Measurements from ENCODE around the gene CACNB2. TPM values are rescaled to one million over a fixed set of nuclear protein-coding genes. Genes with fewer than 3 reads are reported as not detected.

CACNB2 gene
- total RNA-seq, 1 donor from 2014 or later: 13.1 TPM

DNA sequence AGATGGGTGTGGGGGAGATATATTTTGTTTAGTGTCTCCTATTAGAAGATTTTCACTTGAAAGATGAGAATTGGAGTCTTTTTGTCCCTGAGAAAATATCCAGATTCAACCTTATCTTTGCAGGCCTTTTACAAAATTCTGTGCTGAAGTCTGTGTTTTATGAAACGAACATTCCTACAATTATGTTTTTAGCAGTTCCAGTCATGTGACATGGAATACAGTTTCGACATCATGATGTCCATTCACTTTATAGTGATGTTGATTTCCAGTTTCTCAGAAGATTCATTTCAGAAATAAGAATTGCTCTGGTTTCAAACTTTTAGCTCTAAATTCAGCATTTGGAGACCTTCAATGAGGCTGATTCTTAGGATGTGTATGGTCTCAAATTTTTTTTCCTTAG lies 54.4 kb downstream of the CACNB2 start:
- H3K27ac Mint-ChIP-seq: no peak overlapping the region
- peaks cover 19% of the 10 kb centered on the region for H3K4me1 Mint-ChIP-seq
- H3K36me3 Mint-ChIP-seq: no peaks in the 10 kb centered on the region
- no peak for TF ChIP-seq CTCF (IDR thresholded peaks at IDR 0.05; ENCODE audit: unreplicated experiment)
- H3K4me3 Mint-ChIP-seq: no peak overlapping the region
- no peak for DNase-seq (ENCODE audit: low spot score in 2 of 2, unreplicated experiment in 2 of 2)
- H3K27me3 Mint-ChIP-seq (ENCODE audit: low read depth): peaks cover 4% of the 10 kb centered on the region
- no peaks in the 10 kb centered on the region for H3K9me3 Mint-ChIP-seq

DNA sequence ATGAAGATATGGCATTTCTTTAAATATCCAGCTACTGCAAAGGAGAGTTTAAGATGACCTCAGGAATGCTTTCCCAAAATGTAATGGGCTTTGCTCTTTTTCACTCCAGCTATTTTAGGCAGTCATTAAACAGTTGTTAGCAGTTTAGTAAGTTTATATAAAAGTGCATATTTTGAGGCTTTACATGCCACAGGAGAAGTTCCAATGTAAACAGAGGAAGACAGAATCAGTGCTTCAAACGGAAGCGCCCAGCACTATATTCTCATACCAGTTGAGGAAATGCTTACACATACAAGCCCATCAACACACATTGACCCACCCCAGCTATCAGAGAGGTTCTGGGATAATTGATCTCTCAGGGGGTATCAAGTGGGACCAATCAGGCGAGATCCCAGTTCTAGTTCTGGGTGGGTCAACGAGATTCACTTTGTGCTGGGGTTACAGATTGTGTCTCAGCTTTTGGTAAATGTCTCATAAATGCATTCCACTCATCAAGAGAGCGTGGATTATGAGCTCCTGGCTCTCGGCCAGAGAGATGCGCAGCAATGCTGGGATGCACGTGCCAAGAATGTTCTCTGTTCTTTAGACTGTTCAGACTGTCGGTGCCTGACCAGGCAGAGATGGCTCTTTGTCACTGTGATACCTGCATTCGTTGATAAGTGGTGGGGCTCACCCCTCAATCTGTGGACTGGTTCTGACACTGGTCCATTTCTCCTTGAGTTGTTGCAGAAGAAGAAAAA lies 55.0 kb downstream of the CACNB2 start:
- no peaks in the 10 kb centered on the region for H3K9me3 Mint-ChIP-seq
- peaks cover 4% of the 10 kb centered on the region for H3K27me3 Mint-ChIP-seq (ENCODE audit: low read depth)
- no peaks in the 10 kb centered on the region for H3K36me3 Mint-ChIP-seq
- DNase-seq (ENCODE audit: low spot score in 2 of 2, unreplicated experiment in 2 of 2): no peak
- H3K4me3 Mint-ChIP-seq: no peak overlapping the region
- peak overlapping the region; percentile 14 for H3K27ac Mint-ChIP-seq
- H3K4me1 Mint-ChIP-seq: peaks cover 19% of the 10 kb centered on the region
- TF ChIP-seq CTCF (IDR thresholded peaks at IDR 0.05; ENCODE audit: unreplicated experiment): no peak

DNA sequence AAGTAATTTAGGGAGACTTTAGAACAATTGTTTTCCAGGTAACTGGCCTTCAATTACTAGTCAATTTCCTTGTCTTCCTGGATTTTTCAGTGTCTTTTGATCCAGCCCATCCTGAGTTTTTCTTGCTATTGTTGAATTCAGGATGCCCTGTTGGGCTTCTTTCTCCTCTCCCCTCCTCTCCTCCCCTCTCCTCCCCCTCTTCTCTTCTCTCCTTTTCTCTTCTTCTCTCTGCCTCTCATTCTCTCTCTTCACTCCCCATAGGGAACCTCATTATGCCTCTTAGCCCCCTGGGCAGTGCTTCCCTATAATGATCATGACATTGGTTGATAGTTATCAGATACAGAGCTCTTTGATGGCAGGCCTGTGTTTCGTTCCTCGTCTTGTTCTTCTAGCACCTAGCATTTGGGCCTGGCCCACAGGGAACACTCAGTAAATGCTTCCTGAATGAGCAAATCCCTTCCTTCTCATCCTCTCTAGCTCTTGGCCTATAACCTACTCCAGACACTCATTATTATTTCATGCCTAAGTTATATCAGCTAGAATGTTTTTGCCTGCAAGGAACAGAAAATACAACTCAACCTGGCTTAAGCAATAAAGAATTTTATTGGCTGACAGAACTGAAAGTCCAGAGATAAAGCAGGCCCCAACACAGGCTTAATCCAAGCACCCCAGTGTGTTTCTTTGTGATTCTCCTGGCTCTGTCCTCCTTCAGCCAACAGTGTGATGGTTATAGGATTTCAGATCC lies 56.8 kb downstream of the CACNB2 start:
- peaks cover 19% of the 10 kb centered on the region for H3K4me1 Mint-ChIP-seq
- no peaks in the 10 kb centered on the region for H3K36me3 Mint-ChIP-seq
- H3K27ac Mint-ChIP-seq: peak overlapping the region; percentile 33
- no peak for DNase-seq (ENCODE audit: low spot score in 2 of 2, unreplicated experiment in 2 of 2)
- H3K9me3 Mint-ChIP-seq: no peaks in the 10 kb centered on the region
- no peak overlapping the region for H3K4me3 Mint-ChIP-seq
- H3K27me3 Mint-ChIP-seq (ENCODE audit: low read depth): no peaks in the 10 kb centered on the region
- no peak for TF ChIP-seq CTCF (IDR thresholded peaks at IDR 0.05; ENCODE audit: unreplicated experiment)

- no peaks in the 10 kb centered on the region for H3K9me3 Mint-ChIP-seq
- no peaks in the 10 kb centered on the region for H3K27me3 Mint-ChIP-seq (ENCODE audit: low read depth)
- H3K36me3 Mint-ChIP-seq: no peaks in the 10 kb centered on the region
- no peak for DNase-seq (ENCODE audit: low spot score in 2 of 2, unreplicated experiment in 2 of 2)
- TF ChIP-seq CTCF (IDR thresholded peaks at IDR 0.05; ENCODE audit: unreplicated experiment): no peak
- H3K27ac Mint-ChIP-seq: no peak overlapping the region
- H3K4me3 Mint-ChIP-seq: no peak overlapping the region
- H3K4me1 Mint-ChIP-seq: peaks cover 22% of the 10 kb centered on the region
Observed at GRCh38 chr10:18197706-18198105, 57.5 kb downstream of the CACNB2 start.

DNA sequence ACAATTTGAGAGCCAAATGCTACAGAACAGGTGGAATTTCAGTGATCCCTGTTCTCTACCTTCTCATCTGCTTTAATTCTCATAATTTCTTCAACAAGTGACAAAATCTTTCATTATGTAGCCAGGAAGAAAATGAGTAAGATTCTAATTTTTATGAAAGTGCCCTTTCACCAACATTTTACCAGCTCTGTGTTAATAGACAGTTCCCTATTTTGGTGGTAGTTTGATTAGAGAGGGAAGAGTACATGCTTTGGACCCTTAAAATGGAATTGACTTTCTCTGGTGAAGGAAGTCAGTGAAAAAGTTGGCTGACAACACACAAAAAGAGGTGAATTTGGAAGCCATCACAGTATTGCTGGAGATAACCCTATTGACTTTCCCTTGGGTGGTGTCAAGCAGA lies 61.7 kb downstream of the CACNB2 start:
- no peak for TF ChIP-seq CTCF (IDR thresholded peaks at IDR 0.05; ENCODE audit: unreplicated experiment)
- no peak for DNase-seq (ENCODE audit: low spot score in 2 of 2, unreplicated experiment in 2 of 2)
- Mint-ChIP-seq H3K27me3 (ENCODE audit: low read depth) (peaks cover 2% of the 10 kb centered on the region), H3K4me3 (no peak overlapping the region), H3K9me3 (no peaks in the 10 kb centered on the region), H3K36me3 (no peaks in the 10 kb centered on the region), H3K27ac (no peak overlapping the region), H3K4me1 (peaks cover 22% of the 10 kb centered on the region)

Measured in mesothelial cell of epicardium (in vitro differentiated cells).